PC-3 (cell line): Measurements from ENCODE around the gene USP32. TPM values are rescaled to one million over a fixed set of nuclear protein-coding genes. Genes with fewer than 3 reads are reported as not detected.
"Not testable (repeated sequence)": the region's sequence is repeated elsewhere in the genome, so short reads cannot be mapped to it uniquely, and the experiment has no call there.

Experiments used
- ATAC-seq: fragments of 200-7000 bp; cut with Tn5 transposase; 2 replicates; pipeline ENCODE4 v1.9.1; 2020; ENCODE audit warnings: mild to moderate bottlenecking, moderate library complexity
- BruUV-seq: library from RNA; stranded (reverse); fragments of 400-500 nt; replicated peaks from 2 replicates; lab custom pipeline; 2021; lab: Mats Ljungman, UMichigan
- CTCF ChIA-PET: fragments of 300-600 bp; sonication (Branson Sonifier 250); formaldehyde crosslinking; loops from one replicate; lab custom pipeline; 2022; ENCODE audit warnings: antibody characterized with exemption; lab: Charles Lee
- POLR2A ChIA-PET: fragments of 300-600 bp; sonication (Branson Sonifier 250); formaldehyde crosslinking; loops from one replicate; lab custom pipeline; 2022; ENCODE audit warnings: antibody characterized with exemption; ENCODE audit not compliant: unreplicated experiment; lab: Charles Lee
- DNase-seq: peaks from one replicate; pipeline ENCODE4 v3.0.0-alpha.2; 2015
- H2AFZ ChIP-seq: fragments of 300-600 bp; sonication (generic); 2 replicates; pipeline ENCODE4 v1.6.0; 2016; ENCODE audit warnings: antibody characterized with exemption, low read length
- H3F3A ChIP-seq: fragments of 300-600 bp; sonication (generic); one replicate; pipeline ENCODE4 v1.6.0; 2017; ENCODE audit warnings: antibody characterized with exemption, low read length, control low read depth, mild to moderate bottlenecking; ENCODE audit not compliant: unreplicated experiment
- H3K27ac ChIP-seq: fragments of 300-600 bp; sonication (generic); 2 replicates; pipeline ENCODE4 v1.5.1; 2016; ENCODE audit warnings: mild to moderate bottlenecking, low read length
- H3K27me3 ChIP-seq: fragments of 300-600 bp; sonication (generic); 2 replicates; pipeline ENCODE4 v1.6.1; 2016; ENCODE audit warnings: low read length, mixed read lengths
- H3K36me3 ChIP-seq: fragments of 300-600 bp; sonication (generic); 2 replicates; pipeline ENCODE4 v1.6.1; 2016; ENCODE audit warnings: low read depth, mixed run types, low read length, mixed read lengths
- H3K4me1 ChIP-seq: fragments of 300-600 bp; sonication (generic); 2 replicates; pipeline ENCODE4 v1.5.1; 2016; ENCODE audit warnings: low read length; ENCODE audit not compliant: insufficient read depth
- H3K4me2 ChIP-seq: fragments of 300-600 bp; sonication (generic); 2 replicates; pipeline ENCODE4 v1.6.0; 2016; ENCODE audit warnings: low read length
- H3K4me3 ChIP-seq: fragments of 300-600 bp; sonication (generic); 2 replicates; pipeline ENCODE4 v1.5.1; 2016; ENCODE audit warnings: mild to moderate bottlenecking, low read length, mixed read lengths
- H3K79me2 ChIP-seq: fragments of 300-600 bp; sonication (generic); 2 replicates; pipeline ENCODE4 v1.6.1; 2017; ENCODE audit warnings: low read length, mixed read lengths
- H3K9ac ChIP-seq: fragments of 300-600 bp; sonication (generic); 2 replicates; pipeline ENCODE4 v1.6.0; 2016; ENCODE audit warnings: mild to moderate bottlenecking, low read length
- H3K9me2 ChIP-seq: fragments of 300-600 bp; sonication (generic); replicated peaks from 2 replicates; pipeline ENCODE4 v1.6.1; 2016; ENCODE audit warnings: mixed run types, low read length, mixed read lengths
- H3K9me3 ChIP-seq: fragments of 300-600 bp; sonication (generic); 2 replicates; pipeline ENCODE4 v1.6.1; 2016; ENCODE audit warnings: low read length, mixed read lengths
- H4K20me1 ChIP-seq: fragments of 300-600 bp; sonication (generic); 2 replicates; pipeline ENCODE4 v1.6.1; 2016; ENCODE audit warnings: low read length, mixed read lengths
- CTCF ChIP-seq: fragments of 300-600 bp; sonication (generic); conservative IDR thresholded peaks from 2 replicates; pipeline ENCODE4 v1.5.1; 2017; ENCODE audit warnings: antibody characterized with exemption, low read depth, mild to moderate bottlenecking, low read length
- EZH2 ChIP-seq: fragments of 300-600 bp; sonication (generic); IDR thresholded peaks from one replicate; pipeline ENCODE4 v1.6.1; 2017; ENCODE audit warnings: antibody characterized with exemption, mild to moderate bottlenecking, low read length; ENCODE audit not compliant: unreplicated experiment
- EZH2phosphoT487 ChIP-seq: fragments of 300-600 bp; sonication (generic); IDR thresholded peaks from 2 replicates; pipeline ENCODE4 v1.6.1; 2018; ENCODE audit warnings: mild to moderate bottlenecking, antibody characterized with exemption, low read length, borderline replicate concordance
- intact Hi-C: fragments of 100-400 bp; cut with micrococcal nuclease; formaldehyde crosslinking; loops from 2 replicates; pipeline ENCODE4 v1.9.0; 2023
- total RNA-seq: library from RNA; depleted of rRNA; stranded (reverse); fragments of >200 nt; gene quantifications from 2 replicates; pipeline ENCODE4 v1.2.3, GENCODE V29; 2014

Gene USP32
- total RNA-seq, 1 experiment from 2014 or later: 34.1 TPM

- H3K9me2 ChIP-seq, POLR2A ChIA-PET, H3K27ac ChIP-seq, H3F3A ChIP-seq, DNase-seq, CTCF ChIA-PET, H3K27me3 ChIP-seq, BruUV-seq, H2AFZ ChIP-seq, H3K79me2 ChIP-seq, H3K9me3 ChIP-seq, intact Hi-C loops, H3K4me3 ChIP-seq, ATAC-seq, H3K9ac ChIP-seq, H4K20me1 ChIP-seq, H3K4me1 ChIP-seq, H3K4me2 ChIP-seq, H3K36me3 ChIP-seq: not testable (repeated sequence)
These were observed 183.6 kb downstream of the USP32 start for GRCh38 chr17:60208302-60208701.

GRCh38 chr17:60205782-60206181 lies 186.2 kb downstream of the USP32 start:
- H3K27me3 ChIP-seq, H3K4me2 ChIP-seq, H4K20me1 ChIP-seq, H2AFZ ChIP-seq, BruUV-seq, H3K9ac ChIP-seq, H3K4me3 ChIP-seq, DNase-seq, H3K27ac ChIP-seq, CTCF ChIA-PET, POLR2A ChIA-PET, ATAC-seq, H3F3A ChIP-seq, intact Hi-C loops, H3K4me1 ChIP-seq, H3K79me2 ChIP-seq, H3K9me3 ChIP-seq, H3K9me2 ChIP-seq, H3K36me3 ChIP-seq: not testable (repeated sequence)

DNA sequence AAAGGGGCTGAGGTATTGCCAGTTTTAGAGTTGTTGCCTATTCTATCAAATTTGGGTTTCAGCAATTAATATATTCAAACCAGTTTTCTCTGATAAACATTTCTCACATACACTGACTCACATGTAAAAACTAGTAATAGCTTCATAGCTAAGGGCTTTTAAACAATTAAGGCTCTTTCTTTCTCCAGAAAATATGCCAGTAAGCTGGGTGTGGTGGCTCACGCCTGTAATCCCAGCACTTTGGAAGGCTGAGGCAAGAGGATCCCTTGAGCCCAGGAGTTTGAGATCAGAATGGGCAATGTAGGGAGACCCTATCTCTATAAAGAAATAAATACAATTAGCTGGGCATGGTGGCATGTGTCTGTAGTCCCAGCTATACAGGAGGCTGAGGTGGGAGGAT lies 193.3 kb downstream of the USP32 start:
- DNase-seq, H3K4me1 ChIP-seq, H4K20me1 ChIP-seq, H3K79me2 ChIP-seq, ATAC-seq, H3K36me3 ChIP-seq, H3K9ac ChIP-seq, H3F3A ChIP-seq, CTCF ChIA-PET, H3K4me3 ChIP-seq, H3K27ac ChIP-seq, BruUV-seq, H2AFZ ChIP-seq, H3K9me2 ChIP-seq, H3K4me2 ChIP-seq, H3K9me3 ChIP-seq, H3K27me3 ChIP-seq, POLR2A ChIA-PET, intact Hi-C loops: not testable (repeated sequence)

DNA sequence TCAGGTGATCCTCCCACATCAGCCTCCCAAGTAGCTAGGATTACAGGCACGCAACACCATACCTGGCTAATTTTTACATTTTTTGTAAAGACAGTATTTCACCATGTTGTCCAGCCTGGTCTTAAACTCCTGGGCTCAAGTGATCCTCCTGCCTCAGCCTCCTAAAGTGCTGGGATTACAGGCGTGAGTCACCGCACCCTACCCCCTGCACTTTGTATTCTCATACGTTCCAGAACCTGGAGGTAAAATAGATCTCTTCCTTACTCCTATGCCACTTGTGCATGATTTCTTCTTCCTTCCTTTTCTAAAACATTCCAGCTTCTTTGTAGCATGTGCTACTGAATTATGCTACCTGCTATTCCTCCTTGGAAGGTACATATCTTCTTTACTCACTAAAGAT lies 197.8 kb downstream of the USP32 start:
- H3K36me3 ChIP-seq: peaks cover 14% of the 10 kb centered on the region
- H3K27ac ChIP-seq, H3K9me3 ChIP-seq, DNase-seq, H3F3A ChIP-seq, H4K20me1 ChIP-seq, BruUV-seq, H3K4me2 ChIP-seq, intact Hi-C loops, H3K9me2 ChIP-seq, H3K9ac ChIP-seq, ATAC-seq, H3K4me3 ChIP-seq, CTCF ChIA-PET, H3K79me2 ChIP-seq, H3K4me1 ChIP-seq, POLR2A ChIA-PET, H3K27me3 ChIP-seq, H2AFZ ChIP-seq: not testable (repeated sequence)

- no peak overlapping the region for H3K27ac ChIP-seq
- H3F3A ChIP-seq: no peaks in the 10 kb centered on the region
- POLR2A ChIA-PET: no interaction called here
- H4K20me1 ChIP-seq: no peaks in the 10 kb centered on the region
- CTCF ChIA-PET: interaction anchor here (1.0 kb wide), 1 partner anchor 51 kb away, joined by 8 read pairs; no protein-coding TSS in a partner anchor
- no TSS peak for BruUV-seq
- no peaks in the 10 kb centered on the region for H3K9me2 ChIP-seq
- no peaks in the 10 kb centered on the region for H3K9me3 ChIP-seq
- H3K4me2 ChIP-seq: no peak overlapping the region
- no peak for ATAC-seq
- intact Hi-C loops: no loop called here
- TF ChIP-seq EZH2phosphoT487 (no peak), EZH2 (no peak), CTCF (no peak)
- H3K9ac ChIP-seq: no peak overlapping the region
- no peaks in the 10 kb centered on the region for H3K79me2 ChIP-seq
- no peak overlapping the region for H3K4me3 ChIP-seq
- H3K4me1 ChIP-seq: no peaks in the 10 kb centered on the region
- peaks cover 14% of the 10 kb centered on the region for H3K36me3 ChIP-seq
- H2AFZ ChIP-seq: no peak overlapping the region
- no peak for DNase-seq
- H3K27me3 ChIP-seq: no peaks in the 10 kb centered on the region
These were observed 198.5 kb downstream of the USP32 start for GRCh38 chr17:60193482-60193881.

GRCh38 chr17:60193032-60193431 lies 198.9 kb downstream of the USP32 start:
- BruUV-seq, H3K4me3 ChIP-seq, H3K27me3 ChIP-seq, H3F3A ChIP-seq, H3K27ac ChIP-seq, H3K79me2 ChIP-seq, H3K9ac ChIP-seq, intact Hi-C loops, H4K20me1 ChIP-seq, H3K9me3 ChIP-seq, H2AFZ ChIP-seq, DNase-seq, H3K9me2 ChIP-seq, H3K4me1 ChIP-seq, POLR2A ChIA-PET, H3K4me2 ChIP-seq, ATAC-seq: not testable (repeated sequence)
- CTCF ChIA-PET: interaction anchor here (0.7 to 1.0 kb wide), 2 partner anchors 51 to 89 kb away, joined by 3 to 8 read pairs; no protein-coding TSS in a partner anchor
- peaks cover 14% of the 10 kb centered on the region for H3K36me3 ChIP-seq
